ENCODE data around the gene CHD9. TPM values are rescaled to one million over a fixed set of nuclear protein-coding genes. Genes with fewer than 3 reads are reported as not detected.

Gene CHD9
- total RNA-seq, 4 donors from 2014 or later = 59.0 to 210 (median 80.4) TPM

DNA sequence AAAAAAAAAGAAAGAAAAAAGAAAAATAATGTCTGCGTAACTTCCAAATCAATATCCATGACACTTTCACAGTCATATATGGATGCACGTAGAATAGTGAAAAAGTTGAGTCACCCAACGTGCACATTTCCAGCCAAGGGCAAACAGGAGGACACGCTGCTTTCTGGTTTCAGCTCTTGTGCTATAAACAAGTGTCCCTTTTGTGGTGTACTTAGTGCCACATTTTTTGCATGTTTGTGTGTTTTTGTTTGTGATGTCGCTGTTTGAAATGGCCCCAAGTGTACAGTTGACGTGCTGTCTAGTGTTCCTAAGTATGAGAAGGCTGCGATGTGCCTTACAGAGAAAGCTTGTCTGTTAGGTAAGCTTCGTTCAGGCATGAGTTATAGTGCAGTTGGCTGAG, 2.9 kb downstream of the CHD9 start:
- ATAC-seq (ENCODE audit: low FRiP score) = no peak
- DNase-seq (ENCODE audit: low spot score) = no peak
- TF ChIP-seq, protein P1, sequence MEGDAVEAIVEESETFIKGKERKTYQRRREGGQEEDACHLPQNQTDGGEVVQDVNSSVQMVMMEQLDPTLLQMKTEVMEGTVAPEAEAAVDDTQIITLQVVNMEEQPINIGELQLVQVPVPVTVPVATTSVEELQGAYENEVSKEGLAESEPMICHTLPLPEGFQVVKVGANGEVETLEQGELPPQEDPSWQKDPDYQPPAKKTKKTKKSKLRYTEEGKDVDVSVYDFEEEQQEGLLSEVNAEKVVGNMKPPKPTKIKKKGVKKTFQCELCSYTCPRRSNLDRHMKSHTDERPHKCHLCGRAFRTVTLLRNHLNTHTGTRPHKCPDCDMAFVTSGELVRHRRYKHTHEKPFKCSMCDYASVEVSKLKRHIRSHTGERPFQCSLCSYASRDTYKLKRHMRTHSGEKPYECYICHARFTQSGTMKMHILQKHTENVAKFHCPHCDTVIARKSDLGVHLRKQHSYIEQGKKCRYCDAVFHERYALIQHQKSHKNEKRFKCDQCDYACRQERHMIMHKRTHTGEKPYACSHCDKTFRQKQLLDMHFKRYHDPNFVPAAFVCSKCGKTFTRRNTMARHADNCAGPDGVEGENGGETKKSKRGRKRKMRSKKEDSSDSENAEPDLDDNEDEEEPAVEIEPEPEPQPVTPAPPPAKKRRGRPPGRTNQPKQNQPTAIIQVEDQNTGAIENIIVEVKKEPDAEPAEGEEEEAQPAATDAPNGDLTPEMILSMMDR (IDR thresholded peaks at IDR 0.05) = no peak

DNA sequence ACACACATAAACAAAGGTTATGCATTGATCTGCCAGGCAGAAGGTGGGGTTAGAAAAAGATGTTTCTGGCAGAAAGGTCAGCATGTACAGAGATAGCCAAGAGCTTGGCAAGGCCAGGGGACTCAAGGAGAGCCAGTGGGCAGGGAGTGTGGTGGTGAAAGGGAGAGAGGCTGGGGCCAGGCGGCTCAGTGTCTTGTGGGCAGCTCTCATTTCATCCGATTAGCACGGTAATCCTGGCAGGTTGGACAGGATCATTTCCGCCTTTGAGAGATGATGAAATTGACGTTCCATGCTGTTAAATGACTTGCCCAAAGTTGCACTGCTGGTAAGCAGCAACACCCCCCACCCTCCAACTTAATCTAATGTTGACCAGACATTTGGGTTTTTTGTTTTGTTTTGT, 3.6 kb downstream of the CHD9 start:
- no peak for ATAC-seq (ENCODE audit: low FRiP score)
- TF ChIP-seq, protein P1 (IDR thresholded peaks at IDR 0.05) = no peak
- no peak for DNase-seq (ENCODE audit: low spot score)

DNA sequence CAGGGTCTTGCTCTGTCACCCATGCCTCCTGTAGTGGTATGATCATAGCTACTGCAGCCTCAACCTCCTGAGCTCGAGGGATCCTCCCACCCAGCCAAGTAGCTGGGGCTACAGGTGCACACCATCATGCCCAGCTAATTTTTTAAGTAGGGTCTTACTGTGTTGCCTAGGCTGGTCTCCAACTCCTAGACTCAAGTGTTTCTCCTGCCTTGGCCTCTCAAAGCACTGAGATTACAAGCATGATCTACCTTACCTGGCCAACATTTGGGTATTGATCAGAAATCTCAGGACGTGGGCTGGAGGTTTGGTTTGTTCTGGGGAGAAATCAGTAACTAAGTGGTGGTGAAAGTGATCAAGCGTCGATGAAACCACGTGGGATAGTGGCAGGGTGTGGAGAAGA, 4.1 kb downstream of the CHD9 start:
- TF ChIP-seq, protein P1 (IDR thresholded peaks at IDR 0.05) = no peak
- no peak for ATAC-seq (ENCODE audit: low FRiP score)

DNA sequence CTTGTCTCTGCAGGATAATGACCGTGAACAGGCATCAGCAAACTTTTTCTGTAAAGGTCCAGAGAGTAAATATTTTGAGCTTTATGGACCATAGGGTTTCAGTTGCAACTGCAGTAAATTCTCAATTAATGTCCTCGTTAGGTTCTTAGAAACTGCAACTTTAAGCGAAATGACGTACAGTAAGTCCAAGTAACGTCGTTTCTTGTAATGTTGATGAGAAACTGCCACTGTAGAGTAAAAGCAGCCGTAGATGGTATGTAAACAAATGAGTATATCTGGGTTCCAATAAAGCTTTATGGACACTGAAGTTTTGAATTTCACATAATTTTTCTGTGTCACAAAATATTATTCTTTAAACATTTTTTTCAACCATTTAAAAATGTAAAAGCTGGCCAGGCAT, 4.9 kb downstream of the CHD9 start:
- DNase-seq (ENCODE audit: low spot score) = no peak
- TF ChIP-seq, protein P1 (IDR thresholded peaks at IDR 0.05) = no peak
- ATAC-seq (ENCODE audit: low FRiP score) = no peak

More for the DNA sequence above, 4.1 kb downstream of the CHD9 start:
- no peak for DNase-seq (ENCODE audit: low spot score)

DNA sequence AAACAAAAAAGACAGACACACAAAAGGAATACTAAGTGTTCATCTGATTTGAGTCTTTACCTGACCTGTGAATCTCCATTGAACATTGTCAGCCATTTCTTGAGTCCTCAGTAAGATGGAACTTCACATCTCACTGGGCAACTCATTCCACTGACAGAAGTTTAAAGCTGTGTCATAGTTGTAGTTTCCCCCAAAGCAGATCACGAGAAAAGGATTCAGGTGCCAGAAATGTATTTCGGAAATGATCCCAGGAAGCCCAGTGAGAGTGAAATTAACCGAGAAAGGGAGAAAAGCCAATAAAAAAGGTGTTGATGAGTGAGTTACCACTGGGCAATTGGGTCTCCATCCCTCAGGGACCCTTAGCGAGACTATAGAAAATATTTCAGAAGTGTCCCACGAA, 6.5 kb downstream of the CHD9 start:
- ATAC-seq (ENCODE audit: low FRiP score) (no peak), DNase-seq (ENCODE audit: low spot score) (no peak)
- TF ChIP-seq, protein P1 (IDR thresholded peaks at IDR 0.05) = no peak

DNA sequence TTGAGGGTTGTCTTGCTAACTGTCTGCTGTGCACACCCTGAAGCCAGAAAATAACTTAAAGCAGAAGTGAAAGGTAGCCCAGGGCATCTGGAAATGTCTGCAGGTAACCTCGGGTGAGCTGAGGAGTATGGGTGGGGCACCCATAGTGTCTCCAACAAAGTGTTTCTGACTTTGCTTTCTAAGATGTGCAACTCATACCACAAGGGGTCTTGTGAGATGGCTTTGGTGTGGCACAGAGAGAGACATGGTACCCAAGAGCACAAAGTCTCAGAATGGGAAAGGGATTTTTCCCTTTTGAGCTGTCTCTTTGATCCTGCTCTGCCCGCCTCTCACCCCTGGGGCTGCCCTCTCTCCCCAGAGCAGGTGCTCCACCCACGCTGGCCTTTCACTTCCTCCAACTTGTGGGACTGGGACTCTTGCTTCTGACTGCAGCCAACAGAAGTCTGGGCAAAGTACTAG, 6.9 kb downstream of the CHD9 start:
- DNase-seq (ENCODE audit: low spot score) (no peak), ATAC-seq (ENCODE audit: low FRiP score) (no peak)
- TF ChIP-seq, protein P1 (IDR thresholded peaks at IDR 0.05) = no peak

DNA sequence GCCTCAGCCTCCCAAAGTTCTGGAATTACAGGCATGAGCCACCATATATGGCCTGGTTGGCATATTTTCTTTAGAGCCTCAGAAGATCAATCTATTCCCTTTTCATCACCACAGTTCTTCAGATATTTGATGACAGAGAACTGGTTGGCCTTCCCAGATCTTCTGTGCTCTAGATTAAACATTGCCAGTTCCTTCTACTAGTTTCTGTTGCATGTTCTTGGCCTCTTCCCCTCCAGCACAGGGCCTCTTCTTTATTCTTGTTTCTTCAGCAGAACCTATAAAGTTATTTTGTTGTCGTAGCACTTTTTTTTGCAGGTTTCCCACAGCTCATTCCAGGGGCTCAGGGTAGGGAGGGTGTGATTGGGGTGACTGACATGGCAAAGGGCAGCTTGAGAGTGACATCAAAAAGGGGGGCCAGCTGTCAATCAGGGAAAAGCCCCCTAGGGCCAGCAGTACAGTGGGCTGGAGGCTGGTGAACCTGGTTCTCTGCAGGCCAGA, 9.3 kb downstream of the CHD9 start:
- DNase-seq (ENCODE audit: low spot score) (no peak), ATAC-seq (ENCODE audit: low FRiP score) (no peak)
- TF ChIP-seq, protein P1 (IDR thresholded peaks at IDR 0.05) = no peak
